KOPT-K1 (cell line): Measurements from ENCODE around the gene CCR3.
A peak's percentile ranks its signal among the peaks of the same experiment; 100 is the strongest.

ENCODE experiments used
- H3K27ac ChIP-seq: fragments of 200-600 bp; sonication (generic); 2 replicates; pipeline ENCODE4 v1.5.1; 2016; ENCODE audit warnings: antibody characterized with exemption, mild to moderate bottlenecking, low read depth, low read length; ENCODE audit not compliant: poor library complexity, severe bottlenecking
- H3K36me3 ChIP-seq: fragments of 200-600 bp; sonication (generic); 2 replicates; pipeline ENCODE4 v1.5.1; 2017; ENCODE audit warnings: antibody characterized with exemption, mild to moderate bottlenecking, low read length, moderate library complexity; ENCODE audit not compliant: insufficient read depth
- H3K9me3 ChIP-seq: fragments of 200-600 bp; sonication (generic); 2 replicates; pipeline ENCODE4 v1.5.1; 2017; ENCODE audit warnings: antibody characterized with exemption, low read length, mild to moderate bottlenecking; ENCODE audit not compliant: insufficient read depth, poor library complexity, severe bottlenecking

CCR3 gene

GRCh38 chr3:46293035-46293724, 50.9 kb downstream of the CCR3 start:
- Histone ChIP-seq H3K27ac (no peak overlapping the region), H3K9me3 (no peaks in the 10 kb centered on the region), H3K36me3 (no peaks in the 10 kb centered on the region)

- Histone ChIP-seq H3K9me3 (no peaks in the 10 kb centered on the region), H3K27ac (no peak overlapping the region), H3K36me3 (no peaks in the 10 kb centered on the region)
Measured at GRCh38 chr3:46293991-46294833, 52.0 kb downstream of the CCR3 start.

GRCh38 chr3:46296826-46297225, 54.6 kb downstream of the CCR3 start:
- H3K9me3 ChIP-seq: no peaks in the 10 kb centered on the region
- H3K36me3 ChIP-seq: no peaks in the 10 kb centered on the region
- H3K27ac ChIP-seq: no peak overlapping the region

- H3K9me3 ChIP-seq: no peaks in the 10 kb centered on the region
- peak overlapping the region; percentile 44 for H3K27ac ChIP-seq
- no peaks in the 10 kb centered on the region for H3K36me3 ChIP-seq
Measured at GRCh38 chr3:46297658-46298423, 55.6 kb downstream of the CCR3 start.

- no peaks in the 10 kb centered on the region for H3K36me3 ChIP-seq
- H3K27ac ChIP-seq: peak overlapping the region; percentile 44
- H3K9me3 ChIP-seq: no peaks in the 10 kb centered on the region
Measured at GRCh38 chr3:46298871-46299607, 56.8 kb downstream of the CCR3 start.

GRCh38 chr3:46299608-46300460, 57.6 kb downstream of the CCR3 start:
- H3K9me3 ChIP-seq: no peaks in the 10 kb centered on the region
- no peaks in the 10 kb centered on the region for H3K36me3 ChIP-seq
- H3K27ac ChIP-seq: peak overlapping the region; percentile 44

- Histone ChIP-seq H3K36me3 (no peaks in the 10 kb centered on the region), H3K27ac (peak overlapping the region; percentile 24), H3K9me3 (no peaks in the 10 kb centered on the region)
Measured at GRCh38 chr3:46300461-46300789, 58.2 kb downstream of the CCR3 start.

GRCh38 chr3:46301122-46301835, 59.0 kb downstream of the CCR3 start:
- H3K9me3 ChIP-seq: no peaks in the 10 kb centered on the region
- no peaks in the 10 kb centered on the region for H3K36me3 ChIP-seq
- peak overlapping the region; percentile 25 for H3K27ac ChIP-seq

GRCh38 chr3:46303240-46303639, 61.0 kb downstream of the CCR3 start:
- Histone ChIP-seq H3K36me3 (no peaks in the 10 kb centered on the region), H3K9me3 (no peaks in the 10 kb centered on the region), H3K27ac (no peak overlapping the region)

- Histone ChIP-seq H3K9me3 (no peaks in the 10 kb centered on the region), H3K36me3 (no peaks in the 10 kb centered on the region), H3K27ac (no peak overlapping the region)
Measured at GRCh38 chr3:46304739-46305138, 62.5 kb downstream of the CCR3 start.

GRCh38 chr3:46312991-46313390, 70.7 kb downstream of the CCR3 start:
- Histone ChIP-seq H3K36me3 (no peaks in the 10 kb centered on the region), H3K27ac (no peak overlapping the region), H3K9me3 (peaks cover 11% of the 10 kb centered on the region)

GRCh38 chr3:46314517-46314916, 72.3 kb downstream of the CCR3 start:
- peaks cover 11% of the 10 kb centered on the region for H3K9me3 ChIP-seq
- no peaks in the 10 kb centered on the region for H3K36me3 ChIP-seq
- H3K27ac ChIP-seq: no peak overlapping the region

GRCh38 chr3:46316206-46316605, 73.9 kb downstream of the CCR3 start:
- Histone ChIP-seq H3K36me3 (no peaks in the 10 kb centered on the region), H3K27ac (no peak overlapping the region), H3K9me3 (peaks cover 11% of the 10 kb centered on the region)
